HFFc6 (cell line): ENCODE measurements around the gene GRIK4. TPM values are rescaled to one million over a fixed set of nuclear protein-coding genes. Genes with fewer than 3 reads are reported as not detected.

Experiments used
- DNase-seq: peaks from one replicate; pipeline ENCODE4 v3.0.0-alpha.2; 2018
- H3K27ac Mint-ChIP-seq: 2 replicates; pipeline ENCODE4 v1.8.0; 2020; ENCODE audit warnings: mild to moderate bottlenecking, mixed read lengths
- H3K27me3 Mint-ChIP-seq: 2 replicates; pipeline ENCODE4 v1.8.0; 2021; ENCODE audit warnings: mild to moderate bottlenecking, moderate library complexity, mixed read lengths; ENCODE audit not compliant: insufficient read depth
- H3K36me3 Mint-ChIP-seq: 2 replicates; pipeline ENCODE4 v1.8.0; 2021; ENCODE audit warnings: low read depth, mixed read lengths
- H3K4me1 Mint-ChIP-seq: 2 replicates; pipeline ENCODE4 v1.8.0; 2020; ENCODE audit warnings: low read depth, mixed read lengths
- H3K4me3 Mint-ChIP-seq: 2 replicates; pipeline ENCODE4 v1.8.0; 2020; ENCODE audit warnings: mild to moderate bottlenecking, moderate library complexity, mixed read lengths
- H3K9me3 Mint-ChIP-seq: 2 replicates; pipeline ENCODE4 v1.8.0; 2020; ENCODE audit warnings: mild to moderate bottlenecking, mixed read lengths
- CTCF ChIP-seq: fragments of 200-600 bp; sonication (generic); IDR thresholded peaks from 2 replicates; pipeline ENCODE4 v1.5.0; 2021; ENCODE audit warnings: antibody characterized with exemption, mild to moderate bottlenecking
- total RNA-seq, 6 experiments: library from RNA; stranded (reverse); fragmentation: NEBNext Ultra II Directional; extraction: Animal tissue kit (Norgen Biotek cat#: 25700); gene quantifications; 2 replicates in 1 of 6; 3 replicates in 5 of 6; pipeline ENCODE4 v1.2.3, GENCODE V29; 2021

The GRIK4 gene
- total RNA-seq, 6 experiments from 2014 or later = not detected

DNA sequence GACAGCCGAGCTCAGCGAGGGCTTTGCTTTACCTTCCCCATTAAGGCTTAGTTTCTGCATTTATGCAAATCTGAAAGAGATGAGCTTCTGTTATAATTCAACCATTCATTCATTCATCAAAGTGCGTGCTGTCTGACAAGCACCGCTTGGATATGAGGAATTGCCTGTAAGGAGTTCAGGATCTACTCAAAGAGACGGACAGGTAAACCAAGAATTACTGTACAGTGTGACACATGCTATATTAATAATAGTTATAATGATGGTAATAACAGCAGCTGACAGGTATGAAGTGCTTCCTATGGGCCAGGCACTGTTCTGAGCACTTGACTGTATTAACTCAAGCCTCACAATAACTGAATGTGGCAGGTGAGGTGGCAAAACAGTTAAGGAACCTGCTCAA is 402.5 kb downstream of the GRIK4 start:
- Mint-ChIP-seq H3K4me1 (no peaks in the 10 kb centered on the region), H3K9me3 (no peaks in the 10 kb centered on the region; the same call in 1 of the 2 replicates), H3K4me3 (no peak overlapping the region), H3K36me3 (no peaks in the 10 kb centered on the region), H3K27ac (no peak overlapping the region), H3K27me3 (peaks cover 24% of the 10 kb centered on the region)
- no peak for DNase-seq
- TF ChIP-seq CTCF = no peak

GRCh38 chr11:120914601-120915000 is 403.1 kb downstream of the GRIK4 start:
- Mint-ChIP-seq H3K36me3 (no peaks in the 10 kb centered on the region), H3K27me3 (peaks cover 26% of the 10 kb centered on the region), H3K9me3 (no peaks in the 10 kb centered on the region; the same call in 1 of the 2 replicates), H3K4me3 (no peak overlapping the region), H3K27ac (no peak overlapping the region), H3K4me1 (no peaks in the 10 kb centered on the region)
- no peak for DNase-seq
- TF ChIP-seq CTCF = no peak

DNA sequence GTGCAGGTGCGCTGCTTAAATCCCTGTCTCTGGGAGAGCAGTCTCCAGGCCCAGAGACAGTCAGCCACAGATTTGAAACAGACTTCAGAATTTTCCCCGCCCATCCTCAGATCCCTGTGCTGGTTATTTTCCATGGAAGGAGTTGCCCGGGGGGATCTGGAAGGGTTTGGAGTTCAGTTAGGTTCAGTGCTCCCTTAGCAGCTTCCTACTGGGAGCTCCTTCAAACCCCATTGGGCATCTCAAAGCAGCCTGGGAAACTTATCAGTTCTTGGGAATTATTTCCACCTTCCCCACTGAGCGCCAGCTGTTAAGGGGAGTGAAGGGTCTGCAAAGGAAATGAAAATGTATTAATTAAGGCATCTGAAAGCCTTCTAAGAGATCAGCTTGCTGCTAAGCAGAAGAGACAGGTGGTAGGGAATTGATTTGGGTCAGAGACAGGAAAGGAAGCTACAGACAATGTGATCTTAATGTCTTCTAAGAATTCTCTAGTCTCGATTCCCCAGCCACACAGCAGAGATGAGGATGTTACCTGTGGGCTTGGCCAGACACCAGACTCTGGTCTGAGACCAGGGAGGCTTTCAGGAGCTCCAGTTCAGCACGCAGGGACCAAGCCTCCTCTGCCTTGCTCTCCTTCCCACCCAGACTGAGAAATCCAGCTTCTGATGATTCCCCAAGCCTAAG is 406.2 kb downstream of the GRIK4 start:
- TF ChIP-seq CTCF = no peak
- Mint-ChIP-seq H3K27me3 (peaks cover 27% of the 10 kb centered on the region), H3K4me3 (no peak overlapping the region), H3K9me3 (no peaks in the 10 kb centered on the region), H3K27ac (no peak overlapping the region), H3K4me1 (no peaks in the 10 kb centered on the region), H3K36me3 (no peaks in the 10 kb centered on the region)
- no peak for DNase-seq

- H3K36me3 Mint-ChIP-seq = no peaks in the 10 kb centered on the region
- H3K27ac Mint-ChIP-seq = no peak overlapping the region
- H3K4me1 Mint-ChIP-seq = no peaks in the 10 kb centered on the region
- DNase-seq = no peak
- no peak for TF ChIP-seq CTCF
- peaks cover 27% of the 10 kb centered on the region for H3K27me3 Mint-ChIP-seq
- H3K4me3 Mint-ChIP-seq = no peak overlapping the region
- H3K9me3 Mint-ChIP-seq = no peaks in the 10 kb centered on the region
Observed at GRCh38 chr11:120918257-120918656, 406.7 kb downstream of the GRIK4 start.

DNA sequence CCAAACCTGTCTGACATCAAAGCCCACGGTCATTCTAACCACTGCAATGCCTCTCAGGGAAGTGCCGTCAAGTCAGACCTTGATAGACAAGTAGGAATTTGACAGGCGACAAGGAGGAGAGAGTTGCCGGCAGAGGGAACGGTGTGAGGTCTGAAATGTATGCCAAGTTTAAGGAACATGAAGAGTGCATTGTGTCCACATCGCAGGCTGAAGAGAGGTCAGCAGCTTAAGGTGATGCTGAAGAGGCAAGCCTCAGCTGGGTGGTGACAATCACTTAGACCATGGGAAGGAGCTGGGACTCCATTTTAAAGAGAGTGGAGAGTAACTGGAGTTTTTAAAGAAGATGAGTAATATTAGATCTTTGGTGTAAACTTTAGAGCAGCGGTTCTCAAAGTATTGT is 407.5 kb downstream of the GRIK4 start:
- Mint-ChIP-seq H3K4me3 (no peak overlapping the region), H3K4me1 (no peaks in the 10 kb centered on the region), H3K27ac (no peak overlapping the region), H3K27me3 (peaks cover 29% of the 10 kb centered on the region), H3K36me3 (no peaks in the 10 kb centered on the region), H3K9me3 (no peaks in the 10 kb centered on the region)
- DNase-seq = no peak
- no peak for TF ChIP-seq CTCF
